ENCODE results near the gene NFIX. TPM values are rescaled to one million over a fixed set of nuclear protein-coding genes. Genes with fewer than 3 reads are reported as not detected.
A peak's percentile ranks its signal among the peaks of the same experiment; 100 is the strongest.

NFIX gene
- total RNA-seq, 4 donors from 2014 or later: 56.0 to 154 (median 79.4) TPM

GRCh38 chr19:13037161-13037560, 41.9 kb downstream of the NFIX start:
- Histone ChIP-seq H3K27ac (replicated peaks in 1 of 4) (peak overlapping the region; percentile 85 to 88 (median 87)), H3K9me3 (no peaks in the 10 kb centered on the region), H3K4me1 (peaks cover 87 to 99% (median 94%) of the 10 kb centered on the region in 4 donors), H3K27me3 (no peaks in the 10 kb centered on the region), H3K4me3 (no peak overlapping the region), H3K36me3 (no peaks in the 10 kb centered on the region)
- intact Hi-C loops (cut with DNase I): no loop called here
- peak; percentile 55 to 75 for TF ChIP-seq POLR2AphosphoS5 (IDR thresholded peaks at IDR 0.05)
- TF ChIP-seq POLR2A (IDR thresholded peaks at IDR 0.05; ENCODE audit: low read depth): no peak
- no peak for TF ChIP-seq EP300 (IDR thresholded peaks at IDR 0.05)
- DNase-seq (ENCODE audit: extremely low spot score): no peak
- 38% methylated on average over 7 of the region's 7 CpGs for WGBS

- DNase-seq (ENCODE audit: extremely low spot score): no peak
- Histone ChIP-seq H3K9me3 (no peaks in the 10 kb centered on the region), H3K4me3 (no peak overlapping the region), H3K27ac (replicated peaks in 1 of 4) (peak overlapping the region; percentile 85 to 88 (median 87)), H3K27me3 (no peaks in the 10 kb centered on the region), H3K36me3 (no peaks in the 10 kb centered on the region), H3K4me1 (peaks cover 86 to 99% (median 94%) of the 10 kb centered on the region in 4 donors)
- TF ChIP-seq, protein P1, sequence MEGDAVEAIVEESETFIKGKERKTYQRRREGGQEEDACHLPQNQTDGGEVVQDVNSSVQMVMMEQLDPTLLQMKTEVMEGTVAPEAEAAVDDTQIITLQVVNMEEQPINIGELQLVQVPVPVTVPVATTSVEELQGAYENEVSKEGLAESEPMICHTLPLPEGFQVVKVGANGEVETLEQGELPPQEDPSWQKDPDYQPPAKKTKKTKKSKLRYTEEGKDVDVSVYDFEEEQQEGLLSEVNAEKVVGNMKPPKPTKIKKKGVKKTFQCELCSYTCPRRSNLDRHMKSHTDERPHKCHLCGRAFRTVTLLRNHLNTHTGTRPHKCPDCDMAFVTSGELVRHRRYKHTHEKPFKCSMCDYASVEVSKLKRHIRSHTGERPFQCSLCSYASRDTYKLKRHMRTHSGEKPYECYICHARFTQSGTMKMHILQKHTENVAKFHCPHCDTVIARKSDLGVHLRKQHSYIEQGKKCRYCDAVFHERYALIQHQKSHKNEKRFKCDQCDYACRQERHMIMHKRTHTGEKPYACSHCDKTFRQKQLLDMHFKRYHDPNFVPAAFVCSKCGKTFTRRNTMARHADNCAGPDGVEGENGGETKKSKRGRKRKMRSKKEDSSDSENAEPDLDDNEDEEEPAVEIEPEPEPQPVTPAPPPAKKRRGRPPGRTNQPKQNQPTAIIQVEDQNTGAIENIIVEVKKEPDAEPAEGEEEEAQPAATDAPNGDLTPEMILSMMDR (IDR thresholded peaks at IDR 0.05): no peak
- TF ChIP-seq POLR2A (IDR thresholded peaks at IDR 0.05; ENCODE audit: low read depth) (no peak), EP300 (IDR thresholded peaks at IDR 0.05) (no peak)
- 62% methylated on average over 7 of the region's 7 CpGs for WGBS
- intact Hi-C loops (cut with DNase I): no loop called here
These were observed 42.5 kb downstream of the NFIX start for GRCh38 chr19:13037731-13038130.

DNA sequence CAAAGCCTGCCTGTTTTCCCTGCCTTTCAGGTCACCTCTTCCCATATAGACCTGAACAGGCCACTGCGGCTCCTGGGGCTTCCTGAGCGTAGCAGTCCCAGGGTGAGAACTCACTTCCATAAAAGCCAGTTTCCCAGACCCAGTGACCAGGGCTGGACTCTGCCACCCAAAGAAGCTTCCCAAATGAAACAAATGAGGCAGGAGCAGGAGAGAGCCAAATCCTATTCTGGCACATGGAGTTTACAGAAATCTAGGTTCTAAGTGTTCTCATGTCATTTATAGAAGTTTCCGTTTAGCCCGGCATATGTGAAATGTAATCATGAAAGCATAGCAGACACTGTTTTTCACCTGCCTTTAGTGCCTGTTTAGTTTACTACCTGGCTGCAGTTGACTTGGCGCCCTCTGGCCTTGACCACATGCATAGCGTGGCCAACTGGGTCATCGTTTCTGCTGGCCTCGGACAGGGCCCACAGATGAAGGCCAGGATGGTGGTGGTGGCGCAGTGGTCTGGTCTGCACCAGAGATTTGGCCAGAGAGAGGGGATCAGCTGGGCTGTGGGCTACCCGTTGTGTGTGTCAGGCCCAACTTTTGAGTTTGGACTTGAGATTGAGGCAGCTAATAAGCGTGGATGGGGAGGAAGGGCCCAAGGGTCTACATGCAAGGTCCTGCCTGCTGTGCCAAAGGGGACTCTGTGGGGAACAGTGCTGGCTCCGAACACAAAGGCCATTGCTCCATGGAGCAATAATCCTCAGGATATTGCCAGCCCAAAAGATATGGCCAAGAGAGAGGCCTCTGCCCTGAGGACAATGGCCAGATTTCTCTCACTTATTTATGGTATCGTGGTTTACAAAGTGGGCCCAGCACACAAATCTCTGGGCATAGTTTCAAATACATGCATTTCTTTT, 43.3 kb downstream of the NFIX start:
- WGBS: 83% methylated on average over 13 of the region's 13 CpGs
- H3K9me3 ChIP-seq: no peaks in the 10 kb centered on the region
- no peak for TF ChIP-seq POLR2AphosphoS5 (IDR thresholded peaks at IDR 0.05)
- no peak for TF ChIP-seq POLR2A (IDR thresholded peaks at IDR 0.05; ENCODE audit: low read depth)
- TF ChIP-seq, protein P1 (IDR thresholded peaks at IDR 0.05): no peak
- peak overlapping the region; percentile 85 to 88 (median 87) for H3K27ac ChIP-seq (replicated peaks in 1 of 4)
- H3K4me1 ChIP-seq: peaks cover 86 to 99% (median 94%) of the 10 kb centered on the region in 4 donors
- H3K27me3 ChIP-seq: no peaks in the 10 kb centered on the region
- no peak overlapping the region for H3K4me3 ChIP-seq
- H3K36me3 ChIP-seq: no peaks in the 10 kb centered on the region
- no peak for DNase-seq (ENCODE audit: extremely low spot score)
- intact Hi-C loops (cut with DNase I): no loop called here

DNA sequence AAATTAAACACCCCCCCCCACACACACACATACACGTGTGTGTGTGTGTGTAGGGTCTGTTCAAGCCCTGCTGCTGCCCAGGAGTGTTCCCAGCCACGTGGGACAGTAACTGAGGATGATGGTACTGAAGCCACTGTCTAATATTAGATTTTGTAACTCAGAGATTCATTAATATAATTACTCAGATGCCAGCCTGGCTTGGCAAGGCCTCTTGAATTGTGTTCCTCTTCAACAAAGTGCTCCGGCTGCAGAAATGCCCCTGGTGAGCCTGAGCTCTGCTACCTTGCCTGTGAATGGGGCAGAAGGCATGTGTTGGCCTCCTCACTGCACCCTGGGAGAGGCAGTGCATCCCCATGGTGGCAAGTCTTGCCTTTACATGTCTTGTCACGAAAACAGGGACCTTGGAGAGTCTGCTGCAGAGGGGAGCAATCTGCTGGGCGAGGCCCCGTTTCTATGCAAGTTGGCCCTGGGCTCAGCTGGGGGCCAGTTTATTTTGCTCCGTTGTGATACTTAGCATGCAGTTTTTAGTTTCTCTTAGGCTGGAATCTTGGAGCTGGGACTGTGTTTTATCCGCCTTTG, 44.0 kb downstream of the NFIX start:
- no peak for TF ChIP-seq POLR2A (IDR thresholded peaks at IDR 0.05; ENCODE audit: low read depth)
- no peak for TF ChIP-seq EP300 (IDR thresholded peaks at IDR 0.05)
- TF ChIP-seq POLR2AphosphoS5 (IDR thresholded peaks at IDR 0.05): no peak
- TF ChIP-seq, protein P1 (IDR thresholded peaks at IDR 0.05): no peak
- DNase-seq (ENCODE audit: extremely low spot score): no peak
- intact Hi-C loops (cut with DNase I): no loop called here
- WGBS: 62% methylated on average over 8 of the region's 8 CpGs
- no peaks in the 10 kb centered on the region for H3K27me3 ChIP-seq
- peak overlapping the region; percentile 85 to 88 (median 87) for H3K27ac ChIP-seq (replicated peaks in 1 of 4)
- H3K9me3 ChIP-seq: no peaks in the 10 kb centered on the region
- H3K4me3 ChIP-seq: no peak overlapping the region
- no peaks in the 10 kb centered on the region for H3K36me3 ChIP-seq
- peaks cover 86 to 99% (median 94%) of the 10 kb centered on the region in 4 donors for H3K4me1 ChIP-seq

GRCh38 chr19:13040232-13040947, 45.1 kb downstream of the NFIX start:
- WGBS: 51% methylated on average over 15 of the region's 15 CpGs
- DNase-seq (ENCODE audit: extremely low spot score): no peak
- peak overlapping the region in 1 of 4 donors; percentile 2 for H3K4me3 ChIP-seq
- peak overlapping the region; percentile 85 to 88 (median 87) for H3K27ac ChIP-seq (replicated peaks in 1 of 4)
- no peaks in the 10 kb centered on the region for H3K36me3 ChIP-seq
- TF ChIP-seq EP300 (IDR thresholded peaks at IDR 0.05) (no peak), POLR2AphosphoS5 (IDR thresholded peaks at IDR 0.05) (no peak), POLR2A (IDR thresholded peaks at IDR 0.05; ENCODE audit: low read depth) (no peak)
- TF ChIP-seq, protein P1 (IDR thresholded peaks at IDR 0.05): no peak
- H3K4me1 ChIP-seq: peaks cover 86 to 99% (median 94%) of the 10 kb centered on the region in 4 donors
- no peaks in the 10 kb centered on the region for H3K9me3 ChIP-seq
- no peaks in the 10 kb centered on the region for H3K27me3 ChIP-seq
- intact Hi-C loops (cut with DNase I): no loop called here
